Measurements from ENCODE around the gene NPY4R2.
"Not testable (repeated sequence)": the region's sequence is repeated elsewhere in the genome, so short reads cannot be mapped to it uniquely, and the experiment has no call there.

GRCh38 chr10:47970047-47970446 lies 51.6 kb downstream of the NPY4R2 start:
- TF ChIP-seq CTCF (conservative IDR thresholded peaks at IDR 0.05); ZFX (IDR thresholded peaks at IDR 0.05): not testable (repeated sequence)

Data from C4-2B (cell line).